Endothelial cell of umbilical vein (primary cell): ENCODE data around the gene FRMD4A. TPM values are rescaled to one million over a fixed set of nuclear protein-coding genes. Genes with fewer than 3 reads are reported as not detected.
A peak's percentile ranks its signal among the peaks of the same experiment; 100 is the strongest.

Source experiments
- BruUV-seq: library from RNA; stranded (reverse); fragments of 400-500 nt; replicated peaks from 2 replicates; lab custom pipeline; 2021; lab: Mats Ljungman, UMichigan
- CTCF ChIA-PET: fragments of 300-600, 350-600 bp; sonication (Branson Sonifier 250); formaldehyde crosslinking; loops from one replicate; lab custom pipeline; 2021; ENCODE audit warnings: antibody characterized with exemption, inconsistent platforms; lab: Charles Lee
- POLR2A ChIA-PET: fragments of 300-600, 350-600 bp; sonication (Branson Sonifier 250); formaldehyde crosslinking; loops from one replicate; lab custom pipeline; 2021; ENCODE audit warnings: antibody characterized with exemption, inconsistent platforms; lab: Charles Lee
- DNase-seq: peaks from one replicate; pipeline ENCODE4 v3.0.0-alpha.2; 2011; ENCODE audit warnings: low read depth, low spot score
- FAIRE-seq: peaks from 2 replicates; lab custom pipeline; 2011; peaks lifted over from hg19 to GRCh38; lab: Jason Lieb, UNC
- H2AFZ ChIP-seq: 2 replicates; pipeline ENCODE4 v1.6.0; 2012; ENCODE audit warnings: low read depth, low read length, control low read depth, inconsistent platforms
- H3K27ac ChIP-seq: 2 replicates; pipeline ENCODE4 v1.5.1; 2011; ENCODE audit warnings: low read depth, mild to moderate bottlenecking, control low read depth, low read length, moderate library complexity; ENCODE audit not compliant: insufficient read depth
- H3K27me3 ChIP-seq, 2 experiments: 2 replicates each; pipeline versions ENCODE4 v1.6.0 to v1.6.1; 2011; ENCODE audit warnings: low read length in 2 of 2, mixed read lengths in 1 of 2; ENCODE audit not compliant: control insufficient read depth in 2 of 2, insufficient read depth in 2 of 2
- H3K36me3 ChIP-seq, 2 experiments: 2 replicates in 1 of 2; 3 replicates in 1 of 2; pipeline ENCODE4 v1.5.1; 2011; ENCODE audit warnings: low read length in 2 of 2, mild to moderate bottlenecking in 1 of 2, moderate library complexity in 1 of 2; ENCODE audit not compliant: control insufficient read depth in 2 of 2, insufficient read depth in 2 of 2; ENCODE audit errors: extremely low read depth in 1 of 2
- H3K4me1 ChIP-seq: 3 replicates; pipeline ENCODE4 v1.5.1; 2011; ENCODE audit warnings: mild to moderate bottlenecking, low read length; ENCODE audit not compliant: control insufficient read depth, insufficient read depth; ENCODE audit errors: extremely low read depth
- H3K4me2 ChIP-seq: 2 replicates; pipeline ENCODE4 v1.6.1; 2011; ENCODE audit warnings: low read length, control low read depth, mixed read lengths; ENCODE audit not compliant: insufficient read depth
- H3K4me3 ChIP-seq, 3 experiments: fragments of 200-600 bp in 1 of 3; sonication (generic), shearing (Covaris generic) in 1 of 3; replicated peaks in 1 of 3; 2 replicates each; pipeline ENCODE4 v1.5.1; 2011 to 2016; ENCODE audit warnings: control low read depth in 3 of 3, low read length in 3 of 3, mild to moderate bottlenecking in 2 of 3, inconsistent platforms in 1 of 3, low read depth in 1 of 3, moderate library complexity in 1 of 3; ENCODE audit not compliant: insufficient read depth in 1 of 3
- H3K79me2 ChIP-seq: 2 replicates; pipeline ENCODE4 v1.6.0; 2012; ENCODE audit warnings: low read length, inconsistent platforms; ENCODE audit not compliant: control insufficient read depth, insufficient read depth
- H3K9ac ChIP-seq: replicated peaks from 2 replicates; pipeline ENCODE3; 2011; ENCODE audit warnings: low read length, control low read depth; ENCODE audit not compliant: insufficient read depth; ENCODE audit errors: extremely low read depth
- H3K9me1 ChIP-seq: replicated peaks from 3 replicates; pipeline ENCODE4 v1.6.0; 2011; ENCODE audit warnings: mild to moderate bottlenecking, low read length; ENCODE audit not compliant: control insufficient read depth, insufficient read depth; ENCODE audit errors: extremely low read depth
- H3K9me3 ChIP-seq: replicated peaks from 2 replicates; pipeline ENCODE4 v1.5.1; 2012; ENCODE audit warnings: low read length, inconsistent platforms; ENCODE audit not compliant: control insufficient read depth, insufficient read depth
- H4K20me1 ChIP-seq: replicated peaks from 2 replicates; pipeline ENCODE3; 2011; ENCODE audit warnings: mild to moderate bottlenecking, low read length; ENCODE audit not compliant: control insufficient read depth, insufficient read depth; ENCODE audit errors: extremely low read depth
- EZH2 ChIP-seq: IDR thresholded peaks from 2 replicates; pipeline ENCODE4 v1.6.1; 2012; ENCODE audit warnings: borderline replicate concordance, low read depth, mild to moderate bottlenecking, moderate library complexity, low read length, inconsistent platforms; ENCODE audit not compliant: severe bottlenecking
- FOS ChIP-seq: IDR thresholded peaks from 2 replicates; pipeline ENCODE4 v1.6.1; 2011; ENCODE audit warnings: mild to moderate bottlenecking, low read length, moderate library complexity, borderline replicate concordance; ENCODE audit not compliant: insufficient read depth
- JUN ChIP-seq: IDR thresholded peaks from 2 replicates; pipeline ENCODE4 v1.6.1; 2011; ENCODE audit warnings: borderline replicate concordance, low read depth; ENCODE audit not compliant: insufficient read length, insufficient read depth
- MAX ChIP-seq: IDR thresholded peaks from 2 replicates; pipeline ENCODE4 v1.6.1; 2011; ENCODE audit not compliant: insufficient read depth, insufficient read length
- POLR2A ChIP-seq: IDR thresholded peaks from 2 replicates; pipeline ENCODE4 v1.6.1; 2012; ENCODE audit warnings: low read depth, mild to moderate bottlenecking, control low read depth, low read length
- POLR2AphosphoS5 ChIP-seq: IDR thresholded peaks from 2 replicates; pipeline ENCODE4 v1.6.1; 2012; ENCODE audit warnings: low read depth, mild to moderate bottlenecking, control low read depth, low read length, moderate library complexity; ENCODE audit not compliant: insufficient read depth
- dilution Hi-C: fragments of 300-500 bp; cut with MboI; formaldehyde crosslinking; loops from one replicate; pipeline ENCODE4 v1.15.0; 2019; ENCODE audit warnings: low sequenced_read_pairs; ENCODE audit not compliant: extremely low pct_ligation_motif_present
- intact Hi-C: fragments of 100-400 bp; cut with micrococcal nuclease; formaldehyde crosslinking; loops from one replicate; pipeline ENCODE4 v1.10.0; 2022
- polyA plus RNA-seq, 4 experiments: library from polyadenylated mRNA; depleted of rRNA in 3 of 4; stranded (reverse) in 3 of 4; unstranded in 1 of 4; fragments of >200 nt; gene quantifications; 2 replicates each; pipeline versions ENCODE4 v1.2.1 to v1.2.3, GENCODE V29; 2011 to 2012; ENCODE audit warnings: missing spikeins in 1 of 4
- total RNA-seq: library from RNA; stranded (reverse); gene quantifications from 2 replicates; pipeline ENCODE4 v1.2.3, GENCODE V29; 2021
- TF ChIP-seq, protein P1 (sequence below), 2 donors: IDR thresholded peaks; 1 replicate in 1 of 2; 2 replicates in 1 of 2; pipeline ENCODE4 v1.5.1; 2011; ENCODE audit warnings: low read length in 2 of 2, mild to moderate bottlenecking in 2 of 2, moderate library complexity in 2 of 2, control low read depth in 1 of 2, inconsistent platforms in 1 of 2, low read depth in 1 of 2; ENCODE audit not compliant: insufficient read depth in 1 of 2; ENCODE audit errors: extremely low read depth in 1 of 2

Gene FRMD4A
- total and polyA plus RNA-seq, 2 donors (not counting 3 experiments of a cell fraction or from before 2014, with no cell fraction given) = 123 to 148 TPM

GRCh38 chr10:13890233-13891127 lies 440.2 kb downstream of the FRMD4A start:
- FAIRE-seq = peak; percentile 67
- POLR2A ChIA-PET = interaction anchor here (2.6 kb wide), 1 partner anchor 8 kb away, joined by 12 read pairs; no protein-coding TSS in a partner anchor
- H3K4me3 ChIP-seq = peak overlapping the region; percentile 74 to 88 (median 78)
- CTCF ChIA-PET = interaction anchor here (0.9 to 2.7 kb wide), 9 partner anchors 8 to 203 kb away, joined by 3 to 13 read pairs (median 4); no protein-coding TSS in a partner anchor
- no peaks in the 10 kb centered on the region for H3K9me1 ChIP-seq
- peaks cover 84% of the 10 kb centered on the region for H3K79me2 ChIP-seq
- no peaks in the 10 kb centered on the region for H3K27me3 ChIP-seq
- H3K9me3 ChIP-seq = no peaks in the 10 kb centered on the region
- peaks cover 0 to 2% of the 10 kb centered on the region in 2 experiments for H3K36me3 ChIP-seq
- H3K4me1 ChIP-seq = peaks cover 64% of the 10 kb centered on the region
- BruUV-seq = TSS peak; percentile 20
- no peak overlapping the region for H2AFZ ChIP-seq
- H4K20me1 ChIP-seq = no peaks in the 10 kb centered on the region
- H3K9ac ChIP-seq = peak overlapping the region; percentile 98
- DNase-seq = peak; percentile 80
- H3K4me2 ChIP-seq = peak overlapping the region; percentile 95
- intact Hi-C loops (loop anchor here (1.0 to 5.0 kb wide), 8 partner anchors 8 to 206 kb away; no protein-coding TSS in a partner anchor), dilution Hi-C loops (no loop called here)
- TF ChIP-seq EZH2 = no peak
- TF ChIP-seq JUN = no peak
- no peak for TF ChIP-seq MAX
- no peak for TF ChIP-seq FOS
- TF ChIP-seq, protein P1, sequence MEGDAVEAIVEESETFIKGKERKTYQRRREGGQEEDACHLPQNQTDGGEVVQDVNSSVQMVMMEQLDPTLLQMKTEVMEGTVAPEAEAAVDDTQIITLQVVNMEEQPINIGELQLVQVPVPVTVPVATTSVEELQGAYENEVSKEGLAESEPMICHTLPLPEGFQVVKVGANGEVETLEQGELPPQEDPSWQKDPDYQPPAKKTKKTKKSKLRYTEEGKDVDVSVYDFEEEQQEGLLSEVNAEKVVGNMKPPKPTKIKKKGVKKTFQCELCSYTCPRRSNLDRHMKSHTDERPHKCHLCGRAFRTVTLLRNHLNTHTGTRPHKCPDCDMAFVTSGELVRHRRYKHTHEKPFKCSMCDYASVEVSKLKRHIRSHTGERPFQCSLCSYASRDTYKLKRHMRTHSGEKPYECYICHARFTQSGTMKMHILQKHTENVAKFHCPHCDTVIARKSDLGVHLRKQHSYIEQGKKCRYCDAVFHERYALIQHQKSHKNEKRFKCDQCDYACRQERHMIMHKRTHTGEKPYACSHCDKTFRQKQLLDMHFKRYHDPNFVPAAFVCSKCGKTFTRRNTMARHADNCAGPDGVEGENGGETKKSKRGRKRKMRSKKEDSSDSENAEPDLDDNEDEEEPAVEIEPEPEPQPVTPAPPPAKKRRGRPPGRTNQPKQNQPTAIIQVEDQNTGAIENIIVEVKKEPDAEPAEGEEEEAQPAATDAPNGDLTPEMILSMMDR (IDR thresholded peaks at IDR 0.05; ENCODE audit: extremely low read depth in 1 of 2, insufficient read depth in 1 of 2, low read depth in 1 of 2, low read length in 2 of 2) = no peak
- TF ChIP-seq POLR2AphosphoS5 = peak; percentile 34
- peak; percentile 65 for TF ChIP-seq POLR2A
- H3K27ac ChIP-seq = peak overlapping the region; percentile 93
